Measurements from ENCODE around the gene APPL2. TPM values are rescaled to one million over a fixed set of nuclear protein-coding genes. Genes with fewer than 3 reads are reported as not detected.

Gene APPL2
- total RNA-seq, 1 donor from 2014 or later: 37.5 TPM

DNA sequence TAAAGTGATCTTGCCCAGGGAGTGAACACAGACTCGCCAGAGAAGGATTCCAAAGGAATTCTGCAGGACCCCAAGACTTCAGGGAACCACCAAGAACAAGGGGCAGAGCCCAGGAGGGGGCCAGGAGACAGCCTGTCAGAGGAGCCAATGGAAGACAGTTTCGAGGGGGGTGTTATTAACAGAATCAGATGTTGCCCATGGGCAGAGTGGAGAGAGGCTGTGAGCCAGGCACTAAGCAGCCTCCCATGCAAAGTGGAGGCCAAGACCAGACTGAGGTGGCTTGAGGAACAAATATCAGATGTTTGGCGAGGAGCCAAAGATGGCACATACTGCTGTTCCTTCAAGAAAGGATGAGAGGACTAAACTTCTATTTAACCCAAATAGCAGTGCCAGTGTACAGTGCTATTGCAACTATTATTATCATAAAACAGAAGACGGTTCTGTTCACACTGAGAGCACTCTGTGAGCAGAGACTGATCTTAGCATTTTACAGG, 12.6 kb downstream of the APPL2 start:
- Histone ChIP-seq H3K79me2 (ENCODE audit: low read depth) (no peaks in the 10 kb centered on the region), H3F3A (ENCODE audit: low read depth) (no peaks in the 10 kb centered on the region), H2AFZ (replicated peaks) (no peak overlapping the region), H3K27ac (no peak overlapping the region), H3K9ac (no peak overlapping the region), H3K27me3 (no peaks in the 10 kb centered on the region), H3K36me3 (no peaks in the 10 kb centered on the region), H3K4me3 (no peak overlapping the region), H4K20me1 (ENCODE audit: low read depth) (peaks cover 24% of the 10 kb centered on the region), H3K4me1 (no peaks in the 10 kb centered on the region), H3K4me2 (no peak overlapping the region), H3K9me3 (ENCODE audit: low read depth) (no peaks in the 10 kb centered on the region)
- H3K27ac Mint-ChIP-seq: peak overlapping the region; percentile 7
- TF ChIP-seq CTCF (IDR thresholded peaks at IDR 0.05): no peak
- H3K4me3 Mint-ChIP-seq: no peak overlapping the region
- peaks cover 3% of the 10 kb centered on the region for H3K4me1 Mint-ChIP-seq
- no peaks in the 10 kb centered on the region for H3K9me3 Mint-ChIP-seq
- H3K36me3 Mint-ChIP-seq: peaks cover 21% of the 10 kb centered on the region
- H3K27me3 Mint-ChIP-seq (ENCODE audit: insufficient read depth, low read depth): no peaks in the 10 kb centered on the region
- DNase-seq (ENCODE audit: low spot score): no peak

DNA sequence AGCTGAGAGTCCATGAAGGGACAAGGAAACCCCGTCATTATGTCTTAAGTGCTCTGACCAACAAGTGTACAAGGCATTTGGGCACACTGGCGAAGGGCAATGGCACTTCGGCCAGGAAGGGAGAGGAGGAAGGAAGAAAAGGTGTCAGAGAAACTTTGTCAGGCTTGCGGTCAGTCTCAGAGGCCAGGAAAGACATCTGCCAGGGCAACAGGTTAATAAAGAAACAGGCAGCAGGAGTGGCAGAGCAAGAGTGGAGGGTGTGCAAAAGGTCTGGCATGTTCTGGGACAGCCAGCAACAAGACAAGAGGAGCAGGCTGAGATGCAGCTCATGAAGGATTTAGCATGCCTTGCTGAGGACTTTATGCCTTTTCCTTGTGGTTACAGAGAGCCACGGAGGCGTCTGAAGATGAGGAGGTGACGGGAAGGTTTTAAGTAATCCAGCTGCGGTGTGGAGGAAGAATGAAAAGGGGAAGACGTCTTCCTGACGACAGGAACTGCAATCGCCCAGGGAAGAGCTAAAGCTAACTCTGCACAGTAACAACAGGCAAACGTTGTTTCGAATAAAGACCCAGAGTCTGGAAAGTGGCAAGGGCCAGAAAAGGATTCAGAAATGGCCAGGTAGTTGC, 13.1 kb downstream of the APPL2 start:
- no peaks in the 10 kb centered on the region for H3F3A ChIP-seq (ENCODE audit: low read depth)
- peaks cover 24% of the 10 kb centered on the region for H4K20me1 ChIP-seq (ENCODE audit: low read depth)
- Mint-ChIP-seq H3K27me3 (ENCODE audit: insufficient read depth, low read depth) (no peaks in the 10 kb centered on the region), H3K36me3 (peaks cover 21% of the 10 kb centered on the region), H3K27ac (peak overlapping the region; percentile 7), H3K4me1 (peaks cover 3% of the 10 kb centered on the region), H3K4me3 (no peak overlapping the region), H3K9me3 (no peaks in the 10 kb centered on the region)
- H3K9me3 ChIP-seq (ENCODE audit: low read depth): no peaks in the 10 kb centered on the region
- no peaks in the 10 kb centered on the region for H3K79me2 ChIP-seq (ENCODE audit: low read depth)
- no peak overlapping the region for H3K9ac ChIP-seq
- no peaks in the 10 kb centered on the region for H3K27me3 ChIP-seq
- no peak overlapping the region for H2AFZ ChIP-seq (replicated peaks)
- DNase-seq (ENCODE audit: low spot score): no peak
- no peaks in the 10 kb centered on the region for H3K36me3 ChIP-seq
- no peaks in the 10 kb centered on the region for H3K4me1 ChIP-seq
- no peak overlapping the region for H3K27ac ChIP-seq
- no peak overlapping the region for H3K4me3 ChIP-seq
- no peak overlapping the region for H3K4me2 ChIP-seq
- no peak for TF ChIP-seq EZH2 (IDR thresholded peaks at IDR 0.05)
- no peak for TF ChIP-seq CTCF (IDR thresholded peaks at IDR 0.05)
- TF ChIP-seq EZH2phosphoT487 (IDR thresholded peaks at IDR 0.05): no peak

- Histone ChIP-seq H3K9me3 (ENCODE audit: low read depth) (no peaks in the 10 kb centered on the region), H3F3A (ENCODE audit: low read depth) (no peaks in the 10 kb centered on the region), H3K36me3 (peaks cover 3% of the 10 kb centered on the region), H3K4me1 (no peaks in the 10 kb centered on the region), H3K4me3 (no peak overlapping the region), H4K20me1 (ENCODE audit: low read depth) (peaks cover 24% of the 10 kb centered on the region), H3K27ac (no peak overlapping the region), H3K9ac (no peak overlapping the region), H3K4me2 (no peak overlapping the region), H2AFZ (replicated peaks) (no peak overlapping the region), H3K79me2 (ENCODE audit: low read depth) (no peaks in the 10 kb centered on the region), H3K27me3 (no peaks in the 10 kb centered on the region)
- H3K27ac Mint-ChIP-seq: no peak overlapping the region
- no peak for TF ChIP-seq EZH2 (IDR thresholded peaks at IDR 0.05)
- TF ChIP-seq EZH2phosphoT487 (IDR thresholded peaks at IDR 0.05): no peak
- no peak for TF ChIP-seq CTCF (IDR thresholded peaks at IDR 0.05)
- no peaks in the 10 kb centered on the region for H3K9me3 Mint-ChIP-seq
- no peak for DNase-seq (ENCODE audit: low spot score)
- peaks cover 3% of the 10 kb centered on the region for H3K4me1 Mint-ChIP-seq
- H3K27me3 Mint-ChIP-seq (ENCODE audit: insufficient read depth, low read depth): no peaks in the 10 kb centered on the region
- H3K36me3 Mint-ChIP-seq: peaks cover 21% of the 10 kb centered on the region
- no peak overlapping the region for H3K4me3 Mint-ChIP-seq
These were observed 13.7 kb downstream of the APPL2 start for GRCh38 chr12:105222284-105222655.

Measured in neural progenitor cell (in vitro differentiated cells).